ENCODE results near the gene FOXP1. TPM values are rescaled to one million over a fixed set of nuclear protein-coding genes. Genes with fewer than 3 reads are reported as not detected.

Gene FOXP1
- total RNA-seq, 1 donor from 2014 or later: 31.1 TPM

DNA sequence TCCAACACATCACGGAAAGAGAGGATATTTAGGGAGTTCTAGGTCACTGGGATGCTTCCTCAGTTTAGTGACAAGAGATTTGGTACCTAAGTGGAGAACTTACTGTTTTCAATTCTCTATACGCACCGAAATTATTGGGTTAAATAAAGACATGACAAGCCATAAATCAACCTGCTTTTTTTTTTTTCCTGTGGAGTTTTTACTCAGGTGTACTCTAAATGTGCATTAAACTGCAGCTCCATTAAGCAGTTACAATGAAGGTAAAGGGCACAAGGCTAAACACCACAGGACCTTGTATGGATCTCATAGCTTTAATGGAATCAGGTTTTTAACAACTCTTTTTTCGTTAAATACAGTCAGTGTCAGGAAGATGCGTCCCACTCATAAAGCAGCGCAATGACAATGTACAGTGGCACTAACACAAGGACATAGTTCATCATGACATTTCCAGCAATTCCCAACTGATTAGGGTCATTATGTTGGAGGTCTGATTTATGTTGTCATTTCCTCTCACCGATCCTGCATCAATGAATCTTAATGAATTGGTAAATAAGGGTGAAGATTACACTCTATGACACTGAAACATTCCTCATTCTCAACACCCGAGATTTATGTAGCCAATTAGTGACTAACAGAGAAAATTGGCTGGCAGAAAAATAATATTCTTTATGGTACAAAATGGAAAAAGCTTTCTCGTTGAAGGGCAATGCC, 355.2 kb downstream of the FOXP1 start:
- TF ChIP-seq, protein P1, sequence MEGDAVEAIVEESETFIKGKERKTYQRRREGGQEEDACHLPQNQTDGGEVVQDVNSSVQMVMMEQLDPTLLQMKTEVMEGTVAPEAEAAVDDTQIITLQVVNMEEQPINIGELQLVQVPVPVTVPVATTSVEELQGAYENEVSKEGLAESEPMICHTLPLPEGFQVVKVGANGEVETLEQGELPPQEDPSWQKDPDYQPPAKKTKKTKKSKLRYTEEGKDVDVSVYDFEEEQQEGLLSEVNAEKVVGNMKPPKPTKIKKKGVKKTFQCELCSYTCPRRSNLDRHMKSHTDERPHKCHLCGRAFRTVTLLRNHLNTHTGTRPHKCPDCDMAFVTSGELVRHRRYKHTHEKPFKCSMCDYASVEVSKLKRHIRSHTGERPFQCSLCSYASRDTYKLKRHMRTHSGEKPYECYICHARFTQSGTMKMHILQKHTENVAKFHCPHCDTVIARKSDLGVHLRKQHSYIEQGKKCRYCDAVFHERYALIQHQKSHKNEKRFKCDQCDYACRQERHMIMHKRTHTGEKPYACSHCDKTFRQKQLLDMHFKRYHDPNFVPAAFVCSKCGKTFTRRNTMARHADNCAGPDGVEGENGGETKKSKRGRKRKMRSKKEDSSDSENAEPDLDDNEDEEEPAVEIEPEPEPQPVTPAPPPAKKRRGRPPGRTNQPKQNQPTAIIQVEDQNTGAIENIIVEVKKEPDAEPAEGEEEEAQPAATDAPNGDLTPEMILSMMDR (IDR thresholded peaks at IDR 0.05; ENCODE audit: partially characterized antibody, unreplicated experiment): no peak
- H3K36me3 Mint-ChIP-seq (ENCODE audit: unreplicated experiment): no peaks in the 10 kb centered on the region
- no peak overlapping the region for H3K27ac Mint-ChIP-seq (ENCODE audit: unreplicated experiment)
- H3K27me3 Mint-ChIP-seq (ENCODE audit: unreplicated experiment): no peaks in the 10 kb centered on the region
- H3K4me1 Mint-ChIP-seq (ENCODE audit: low read depth, unreplicated experiment): peaks cover 4% of the 10 kb centered on the region
- H3K9me3 Mint-ChIP-seq (ENCODE audit: unreplicated experiment): no peaks in the 10 kb centered on the region
- H3K4me3 Mint-ChIP-seq (ENCODE audit: unreplicated experiment): no peak overlapping the region
- no peak for DNase-seq

DNA sequence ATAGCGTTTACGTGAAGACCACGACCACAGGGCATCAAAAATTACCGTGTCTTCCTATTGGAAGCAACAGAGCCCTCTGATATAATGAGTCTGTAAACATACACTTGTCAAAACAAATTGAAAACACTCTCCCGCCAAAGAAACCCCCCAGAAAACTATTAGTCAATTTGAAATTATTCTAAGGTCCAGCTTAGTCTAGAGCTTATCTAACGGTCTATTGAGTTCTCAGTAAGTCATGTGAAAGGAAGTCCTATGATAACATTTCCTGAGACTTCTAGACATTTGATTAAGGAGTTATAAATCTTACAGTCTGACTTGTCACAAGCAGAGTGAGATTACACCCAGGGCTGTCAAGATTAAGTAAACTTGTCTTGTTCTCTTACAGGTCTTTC, 356.3 kb downstream of the FOXP1 start:
- peaks cover 5% of the 10 kb centered on the region for H3K36me3 Mint-ChIP-seq (ENCODE audit: unreplicated experiment)
- H3K4me3 Mint-ChIP-seq (ENCODE audit: unreplicated experiment): no peak overlapping the region
- DNase-seq: no peak
- TF ChIP-seq, protein P1 (IDR thresholded peaks at IDR 0.05; ENCODE audit: partially characterized antibody, unreplicated experiment): no peak
- no peaks in the 10 kb centered on the region for H3K27me3 Mint-ChIP-seq (ENCODE audit: unreplicated experiment)
- peaks cover 2% of the 10 kb centered on the region for H3K9me3 Mint-ChIP-seq (ENCODE audit: unreplicated experiment)
- peaks cover 4% of the 10 kb centered on the region for H3K4me1 Mint-ChIP-seq (ENCODE audit: low read depth, unreplicated experiment)
- no peak overlapping the region for H3K27ac Mint-ChIP-seq (ENCODE audit: unreplicated experiment)

DNA sequence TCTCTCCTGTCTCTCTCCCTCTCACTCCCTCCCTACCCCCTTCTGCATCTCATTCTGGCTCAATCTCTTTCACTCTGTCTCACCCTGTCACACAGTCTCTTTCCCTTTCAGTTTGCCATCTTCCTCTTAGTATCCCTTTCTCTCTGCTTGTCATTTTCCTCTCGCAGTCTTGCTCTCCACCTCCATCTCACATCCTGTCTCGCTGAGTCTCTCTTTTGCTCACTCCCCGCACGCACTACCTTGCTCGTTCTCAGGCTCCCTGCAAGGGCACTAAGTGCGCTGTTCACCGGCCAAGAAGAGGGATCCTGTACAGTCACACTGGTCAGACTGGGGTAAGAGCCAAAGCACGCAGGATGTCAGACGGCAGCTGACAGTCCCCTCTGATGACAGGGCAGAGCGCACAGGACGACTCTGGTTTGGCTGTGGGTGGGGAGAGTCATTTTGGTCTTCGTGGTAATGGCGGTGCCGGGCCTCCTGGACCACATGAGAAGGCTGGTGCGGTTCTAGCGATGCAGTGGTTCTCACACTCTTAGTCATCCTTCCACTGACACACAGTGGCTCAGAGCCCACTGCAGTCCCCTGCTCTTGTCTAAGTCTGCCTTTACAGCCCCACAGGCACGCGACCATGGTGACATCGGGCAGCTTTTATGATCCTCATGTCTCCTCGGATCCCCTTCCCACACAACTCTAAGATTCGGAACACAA, 356.8 kb downstream of the FOXP1 start:
- H3K36me3 Mint-ChIP-seq (ENCODE audit: unreplicated experiment): peaks cover 5% of the 10 kb centered on the region
- TF ChIP-seq, protein P1 (IDR thresholded peaks at IDR 0.05; ENCODE audit: partially characterized antibody, unreplicated experiment): no peak
- no peak overlapping the region for H3K4me3 Mint-ChIP-seq (ENCODE audit: unreplicated experiment)
- peaks cover 4% of the 10 kb centered on the region for H3K4me1 Mint-ChIP-seq (ENCODE audit: low read depth, unreplicated experiment)
- no peak overlapping the region for H3K27ac Mint-ChIP-seq (ENCODE audit: unreplicated experiment)
- H3K27me3 Mint-ChIP-seq (ENCODE audit: unreplicated experiment): no peaks in the 10 kb centered on the region
- peaks cover 2% of the 10 kb centered on the region for H3K9me3 Mint-ChIP-seq (ENCODE audit: unreplicated experiment)
- no peak for DNase-seq

DNA sequence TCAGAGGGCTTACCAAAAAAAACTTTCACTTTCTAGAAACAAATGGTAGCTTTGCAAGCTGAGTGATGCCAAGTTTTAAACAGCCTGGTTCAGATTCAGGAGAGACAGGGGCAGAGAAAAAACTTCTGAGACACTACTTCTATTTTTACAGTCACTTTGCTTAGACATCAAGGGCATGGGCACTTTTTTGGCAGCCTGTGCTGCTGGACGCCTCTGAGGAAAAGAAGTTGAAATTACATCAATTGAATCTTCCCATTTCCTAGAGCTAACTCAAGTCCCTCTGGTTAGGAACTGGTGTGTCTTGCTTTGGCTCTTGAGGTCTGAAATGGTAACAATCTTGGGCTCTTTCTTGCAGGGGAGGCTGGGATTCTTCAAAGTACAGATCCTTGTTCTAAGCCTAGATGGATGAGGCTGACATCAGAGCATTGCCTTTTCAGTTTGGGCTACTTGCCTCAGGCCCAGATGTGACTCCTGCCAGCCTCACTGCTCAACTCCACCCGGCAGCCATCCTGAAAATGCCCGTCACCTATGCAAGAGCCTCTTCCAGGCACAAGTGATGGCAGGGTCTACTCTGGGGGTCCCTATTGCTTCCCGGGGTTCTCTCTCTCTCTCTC, 357.5 kb downstream of the FOXP1 start:
- Mint-ChIP-seq H3K36me3 (ENCODE audit: unreplicated experiment) (peaks cover 5% of the 10 kb centered on the region), H3K27ac (ENCODE audit: unreplicated experiment) (no peak overlapping the region), H3K27me3 (ENCODE audit: unreplicated experiment) (no peaks in the 10 kb centered on the region), H3K4me3 (ENCODE audit: unreplicated experiment) (no peak overlapping the region), H3K9me3 (ENCODE audit: unreplicated experiment) (peaks cover 2% of the 10 kb centered on the region), H3K4me1 (ENCODE audit: low read depth, unreplicated experiment) (peaks cover 4% of the 10 kb centered on the region)
- TF ChIP-seq, protein P1 (IDR thresholded peaks at IDR 0.05; ENCODE audit: partially characterized antibody, unreplicated experiment): no peak
- no peak for DNase-seq

All from glutamatergic neuron (in vitro differentiated cells).